ENCODE data around the gene TEX22. TPM values are rescaled to one million over a fixed set of nuclear protein-coding genes. Genes with fewer than 3 reads are reported as not detected.

The TEX22 gene
- total and polyA plus RNA-seq, 7 donors = 0.50 TPM; not detected in 6

DNA sequence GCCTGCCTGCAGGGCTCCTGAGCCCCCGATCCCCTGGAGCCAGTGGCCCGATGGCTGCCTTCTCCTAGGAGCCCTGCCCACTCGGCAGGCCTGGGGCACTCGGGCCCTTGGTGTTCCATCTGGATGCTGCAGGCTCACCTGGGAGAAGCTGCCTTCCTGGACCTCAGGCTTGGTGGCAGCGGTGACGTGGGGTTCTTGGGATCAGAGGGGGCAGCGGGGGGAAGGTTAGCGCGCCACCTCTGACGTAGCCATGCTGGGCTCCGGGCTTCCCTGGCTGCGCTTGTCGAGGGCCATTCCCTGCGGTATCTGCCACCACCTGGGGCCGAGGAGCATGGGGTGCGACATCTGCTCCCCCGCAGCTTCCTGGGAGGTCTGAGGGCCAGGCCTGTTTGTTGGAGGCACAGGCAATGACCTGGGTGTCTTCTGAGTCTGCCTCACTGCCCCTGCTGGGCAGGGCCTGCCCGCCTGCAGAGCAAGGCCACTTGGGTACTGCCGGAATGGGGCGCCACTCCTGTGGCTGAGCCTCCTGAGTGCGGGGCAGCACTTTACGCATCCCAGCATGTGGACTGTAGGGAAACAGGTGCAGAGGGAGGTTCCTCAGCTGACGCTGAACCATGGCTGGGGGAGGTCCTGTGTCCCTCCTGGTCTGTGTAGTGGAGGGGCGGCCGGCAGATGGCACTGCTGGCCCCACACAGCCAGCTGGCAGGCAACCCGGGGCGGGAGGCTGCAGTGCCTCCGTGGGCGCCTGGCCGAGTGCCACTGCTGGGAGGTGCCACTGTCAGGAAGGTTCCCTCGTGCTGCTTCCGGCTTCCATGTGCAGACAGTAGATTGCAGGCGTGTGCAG, 41.6 kb downstream of the TEX22 start:
- no peak for TF ChIP-seq POLR2AphosphoS5 (IDR thresholded peaks at IDR 0.05)
- no peak for TF ChIP-seq EP300 (IDR thresholded peaks at IDR 0.05)
- no peak for TF ChIP-seq POLR2A (IDR thresholded peaks at IDR 0.05)
- TF ChIP-seq, protein P1, sequence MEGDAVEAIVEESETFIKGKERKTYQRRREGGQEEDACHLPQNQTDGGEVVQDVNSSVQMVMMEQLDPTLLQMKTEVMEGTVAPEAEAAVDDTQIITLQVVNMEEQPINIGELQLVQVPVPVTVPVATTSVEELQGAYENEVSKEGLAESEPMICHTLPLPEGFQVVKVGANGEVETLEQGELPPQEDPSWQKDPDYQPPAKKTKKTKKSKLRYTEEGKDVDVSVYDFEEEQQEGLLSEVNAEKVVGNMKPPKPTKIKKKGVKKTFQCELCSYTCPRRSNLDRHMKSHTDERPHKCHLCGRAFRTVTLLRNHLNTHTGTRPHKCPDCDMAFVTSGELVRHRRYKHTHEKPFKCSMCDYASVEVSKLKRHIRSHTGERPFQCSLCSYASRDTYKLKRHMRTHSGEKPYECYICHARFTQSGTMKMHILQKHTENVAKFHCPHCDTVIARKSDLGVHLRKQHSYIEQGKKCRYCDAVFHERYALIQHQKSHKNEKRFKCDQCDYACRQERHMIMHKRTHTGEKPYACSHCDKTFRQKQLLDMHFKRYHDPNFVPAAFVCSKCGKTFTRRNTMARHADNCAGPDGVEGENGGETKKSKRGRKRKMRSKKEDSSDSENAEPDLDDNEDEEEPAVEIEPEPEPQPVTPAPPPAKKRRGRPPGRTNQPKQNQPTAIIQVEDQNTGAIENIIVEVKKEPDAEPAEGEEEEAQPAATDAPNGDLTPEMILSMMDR (IDR thresholded peaks at IDR 0.05) = no peak
- Histone ChIP-seq H3K27me3 (no peaks in the 10 kb centered on the region), H3K4me1 (peaks cover 0 to 8% (median 3%) of the 10 kb centered on the region in 4 donors), H3K27ac (no peak overlapping the region), H3K4me3 (no peak overlapping the region), H3K9me3 (no peaks in the 10 kb centered on the region), H3K36me3 (peaks cover 0 to 25% (median 4%) of the 10 kb centered on the region in 4 donors)
- no peak for DNase-seq
- WGBS, 2 donors = 93 to 94% methylated on average over 33 of the region's 33 CpGs
- intact Hi-C loops (cut with DNase I) = loop anchor here (5.0 kb wide), 1 partner anchor 63 kb away; no protein-coding TSS in a partner anchor

DNA sequence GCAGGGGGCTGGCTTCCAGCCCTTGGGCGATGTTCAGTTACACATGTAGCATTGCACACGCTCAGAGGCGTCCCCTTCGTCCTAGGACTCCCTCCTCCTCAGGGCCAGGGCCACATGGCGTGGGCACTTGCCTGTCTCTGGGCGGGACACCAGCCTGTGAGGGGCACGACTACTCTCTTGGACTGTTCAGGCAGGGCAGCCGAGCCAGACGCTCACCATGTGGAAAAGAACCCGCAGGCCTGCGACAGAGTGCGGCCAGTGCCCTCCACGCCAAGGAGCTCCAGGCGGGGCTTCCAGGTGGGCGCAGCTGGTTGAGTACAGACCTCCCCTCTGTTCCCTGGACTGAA, 42.2 kb downstream of the TEX22 start:
- WGBS, 2 donors = 96% methylated on average over 15 of the region's 15 CpGs
- Histone ChIP-seq H3K27me3 (no peaks in the 10 kb centered on the region), H3K36me3 (peaks cover 0 to 25% (median 4%) of the 10 kb centered on the region in 4 donors)

DNA sequence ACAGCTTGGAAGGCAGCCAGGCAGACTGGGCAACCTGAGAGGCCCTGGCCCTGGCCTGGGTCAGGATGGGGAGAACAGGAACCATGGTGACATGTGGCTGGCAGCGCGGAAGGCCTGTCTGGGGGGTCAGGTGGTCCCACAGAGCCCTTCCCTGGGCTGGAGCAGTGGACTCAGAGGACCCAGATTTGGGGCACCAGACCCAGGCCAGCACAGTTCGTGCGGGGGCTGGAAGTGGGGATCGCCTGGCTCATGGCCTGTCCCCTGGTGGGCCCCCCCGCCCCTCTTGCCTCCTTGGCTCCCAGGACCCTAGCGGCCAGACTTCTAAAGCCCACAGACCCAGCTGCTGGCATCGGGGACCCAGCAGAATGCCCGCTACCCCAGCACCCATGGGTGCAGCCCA, 42.7 kb downstream of the TEX22 start:
- no peak for DNase-seq
- Histone ChIP-seq H3K4me1 (peaks cover 0 to 8% (median 3%) of the 10 kb centered on the region in 4 donors), H3K27me3 (no peaks in the 10 kb centered on the region), H3K4me3 (no peak overlapping the region), H3K27ac (no peak overlapping the region), H3K36me3 (peaks cover 0 to 25% (median 4%) of the 10 kb centered on the region in 4 donors), H3K9me3 (no peaks in the 10 kb centered on the region)
- TF ChIP-seq EP300 (IDR thresholded peaks at IDR 0.05) (no peak), POLR2A (IDR thresholded peaks at IDR 0.05) (no peak), POLR2AphosphoS5 (IDR thresholded peaks at IDR 0.05) (no peak)
- TF ChIP-seq, protein P1 (IDR thresholded peaks at IDR 0.05) = no peak
- 92 to 98% methylated on average over 9 of the region's 9 CpGs for WGBS, 2 donors
- intact Hi-C loops (cut with DNase I) = no loop called here

More for the DNA sequence above, 42.2 kb downstream of the TEX22 start:
- intact Hi-C loops (cut with DNase I) = no loop called here
- H3K27ac ChIP-seq = no peak overlapping the region
- no peak for DNase-seq
- no peak overlapping the region for H3K4me3 ChIP-seq
- TF ChIP-seq EP300 (IDR thresholded peaks at IDR 0.05) (no peak), POLR2AphosphoS5 (IDR thresholded peaks at IDR 0.05) (no peak), POLR2A (IDR thresholded peaks at IDR 0.05) (no peak)
- TF ChIP-seq, protein P1 (IDR thresholded peaks at IDR 0.05) = no peak
- H3K4me1 ChIP-seq = peaks cover 0 to 8% (median 3%) of the 10 kb centered on the region in 4 donors
- H3K9me3 ChIP-seq = no peaks in the 10 kb centered on the region

DNA sequence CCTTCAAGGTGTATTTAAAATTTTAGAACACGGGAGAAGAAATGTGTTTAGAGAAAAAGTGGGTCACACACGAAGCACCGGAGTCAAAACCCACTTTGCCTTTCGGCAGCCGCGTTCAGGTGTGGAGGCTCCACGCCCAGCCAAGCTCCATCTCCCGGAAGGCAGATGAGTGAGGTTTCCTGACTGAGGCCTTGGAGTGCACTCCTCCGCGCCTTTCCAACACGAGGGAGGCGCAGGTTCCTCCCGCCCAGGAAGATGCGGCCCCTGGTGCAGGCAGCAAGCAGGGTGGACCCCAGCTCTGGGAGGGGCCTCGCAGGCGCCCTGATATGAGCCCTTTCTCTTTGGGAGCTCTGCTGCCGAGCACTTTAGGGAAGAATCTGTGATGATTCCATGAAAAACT, 43.8 kb downstream of the TEX22 start:
- H3K4me1 ChIP-seq = peaks cover 0 to 8% (median 3%) of the 10 kb centered on the region in 4 donors
- WGBS, 2 donors = 81 to 82% methylated on average over 17 of the region's 17 CpGs

More for the DNA sequence above, 43.8 kb downstream of the TEX22 start:
- no peak for TF ChIP-seq EP300 (IDR thresholded peaks at IDR 0.05)
- TF ChIP-seq, protein P1 (IDR thresholded peaks at IDR 0.05) = no peak
- no peak for TF ChIP-seq POLR2A (IDR thresholded peaks at IDR 0.05)
- TF ChIP-seq POLR2AphosphoS5 (IDR thresholded peaks at IDR 0.05) = no peak
- no peaks in the 10 kb centered on the region for H3K9me3 ChIP-seq
- no peaks in the 10 kb centered on the region for H3K27me3 ChIP-seq
- no peak for DNase-seq
- no peak overlapping the region for H3K27ac ChIP-seq
- intact Hi-C loops (cut with DNase I) = no loop called here
- H3K36me3 ChIP-seq = peaks cover 0 to 25% (median 4%) of the 10 kb centered on the region in 4 donors
- no peak overlapping the region for H3K4me3 ChIP-seq

Data from sigmoid colon (tissue), 7 donors.